ENCODE results near the gene ARMH1.
"Not testable (repeated sequence)": the region's sequence is repeated elsewhere in the genome, so short reads cannot be mapped to it uniquely, and the experiment has no call there.

- TF ChIP-seq, protein P1, sequence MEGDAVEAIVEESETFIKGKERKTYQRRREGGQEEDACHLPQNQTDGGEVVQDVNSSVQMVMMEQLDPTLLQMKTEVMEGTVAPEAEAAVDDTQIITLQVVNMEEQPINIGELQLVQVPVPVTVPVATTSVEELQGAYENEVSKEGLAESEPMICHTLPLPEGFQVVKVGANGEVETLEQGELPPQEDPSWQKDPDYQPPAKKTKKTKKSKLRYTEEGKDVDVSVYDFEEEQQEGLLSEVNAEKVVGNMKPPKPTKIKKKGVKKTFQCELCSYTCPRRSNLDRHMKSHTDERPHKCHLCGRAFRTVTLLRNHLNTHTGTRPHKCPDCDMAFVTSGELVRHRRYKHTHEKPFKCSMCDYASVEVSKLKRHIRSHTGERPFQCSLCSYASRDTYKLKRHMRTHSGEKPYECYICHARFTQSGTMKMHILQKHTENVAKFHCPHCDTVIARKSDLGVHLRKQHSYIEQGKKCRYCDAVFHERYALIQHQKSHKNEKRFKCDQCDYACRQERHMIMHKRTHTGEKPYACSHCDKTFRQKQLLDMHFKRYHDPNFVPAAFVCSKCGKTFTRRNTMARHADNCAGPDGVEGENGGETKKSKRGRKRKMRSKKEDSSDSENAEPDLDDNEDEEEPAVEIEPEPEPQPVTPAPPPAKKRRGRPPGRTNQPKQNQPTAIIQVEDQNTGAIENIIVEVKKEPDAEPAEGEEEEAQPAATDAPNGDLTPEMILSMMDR (IDR thresholded peaks at IDR 0.05; ENCODE audit: poor library complexity) = not testable (repeated sequence)
- TF ChIP-seq EZH2 (IDR thresholded peaks at IDR 0.05; ENCODE audit: borderline replicate concordance) = not testable (repeated sequence)
Measured at GRCh38 chr1:44738953-44739306, 64.4 kb downstream of the ARMH1 start.

Measured in hepatocyte (in vitro differentiated cells).